Mammary epithelial cell (primary cell): ENCODE results near the gene ZC3H12D.

Experiments used
- CTCF ChIP-seq, 2 donors: IDR thresholded peaks in 1 of 2; conservative IDR thresholded peaks in 1 of 2; 2 replicates each; pipeline ENCODE4 v1.5.1; 2011 to 2012; ENCODE audit warnings: inconsistent platforms in 2 of 2, low read length in 2 of 2, mild to moderate bottlenecking in 2 of 2, control low read depth in 1 of 2, low read depth in 1 of 2; ENCODE audit not compliant: insufficient read depth in 1 of 2; ENCODE audit errors: extremely low read depth in 1 of 2
- EZH2 ChIP-seq: IDR thresholded peaks from 2 replicates; pipeline ENCODE4 v1.6.1; 2012; ENCODE audit warnings: low read length, inconsistent platforms, borderline replicate concordance

GRCh38 chr6:149429427-149430360 is 55.1 kb downstream of the ZC3H12D start:
- no peak for TF ChIP-seq CTCF (conservative IDR thresholded peaks at IDR 0.05 in 1 of 2, IDR thresholded peaks at IDR 0.05 in 1 of 2; ENCODE audit: extremely low read depth in 1 of 2, insufficient read depth in 1 of 2, low read depth in 1 of 2, low read length in 2 of 2)
- TF ChIP-seq EZH2, result no peak
